ENCODE data around the gene POLR1C.

DNA sequence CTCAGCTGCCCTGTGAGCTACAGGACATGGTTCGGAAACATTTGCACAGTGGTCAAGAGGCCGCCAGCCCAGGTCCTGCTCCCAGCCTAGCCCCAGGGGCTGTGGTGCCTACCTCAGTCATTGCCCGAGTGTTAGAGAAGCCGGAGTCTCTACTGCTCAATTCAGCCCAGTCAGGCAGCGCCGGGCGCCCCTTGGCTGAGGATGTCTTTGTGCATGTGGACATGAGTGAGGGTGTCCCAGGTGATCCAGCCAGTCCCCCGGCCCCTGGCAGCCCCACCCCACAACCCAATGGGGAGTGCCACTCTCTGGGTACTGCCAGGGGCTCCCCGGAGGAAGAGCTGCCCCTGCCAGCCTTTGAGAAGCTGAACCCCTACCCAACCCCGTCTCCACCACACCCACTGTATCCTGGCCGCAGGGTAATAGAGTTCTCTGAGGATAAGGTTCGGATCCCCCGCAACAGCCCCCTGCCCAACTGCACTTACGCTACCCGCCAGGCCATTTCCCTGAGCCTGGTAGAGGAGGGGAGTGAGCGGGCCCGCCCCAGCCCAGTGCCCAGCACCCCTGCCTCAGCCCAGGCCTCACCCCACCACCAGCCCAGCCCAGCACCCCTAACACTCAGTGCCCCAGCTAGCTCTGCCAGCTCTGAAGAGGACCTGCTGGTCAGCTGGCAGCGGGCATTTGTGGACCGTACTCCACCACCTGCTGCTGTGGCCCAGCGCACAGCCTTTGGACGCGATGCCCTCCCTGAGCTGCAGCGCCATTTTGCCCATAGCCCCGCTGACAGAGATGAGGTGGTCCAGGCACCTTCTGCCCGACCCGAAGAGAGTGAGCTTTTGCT, 11.9 kb upstream of the POLR1C start:
- no peak for TF ChIP-seq POLR2AphosphoS5 (IDR thresholded peaks at IDR 0.05; ENCODE audit: low read depth, low read length)
- no peak for TF ChIP-seq TAF1 (IDR thresholded peaks at IDR 0.05; ENCODE audit: borderline replicate concordance, insufficient read depth, low read length)
- TF ChIP-seq, protein P1, sequence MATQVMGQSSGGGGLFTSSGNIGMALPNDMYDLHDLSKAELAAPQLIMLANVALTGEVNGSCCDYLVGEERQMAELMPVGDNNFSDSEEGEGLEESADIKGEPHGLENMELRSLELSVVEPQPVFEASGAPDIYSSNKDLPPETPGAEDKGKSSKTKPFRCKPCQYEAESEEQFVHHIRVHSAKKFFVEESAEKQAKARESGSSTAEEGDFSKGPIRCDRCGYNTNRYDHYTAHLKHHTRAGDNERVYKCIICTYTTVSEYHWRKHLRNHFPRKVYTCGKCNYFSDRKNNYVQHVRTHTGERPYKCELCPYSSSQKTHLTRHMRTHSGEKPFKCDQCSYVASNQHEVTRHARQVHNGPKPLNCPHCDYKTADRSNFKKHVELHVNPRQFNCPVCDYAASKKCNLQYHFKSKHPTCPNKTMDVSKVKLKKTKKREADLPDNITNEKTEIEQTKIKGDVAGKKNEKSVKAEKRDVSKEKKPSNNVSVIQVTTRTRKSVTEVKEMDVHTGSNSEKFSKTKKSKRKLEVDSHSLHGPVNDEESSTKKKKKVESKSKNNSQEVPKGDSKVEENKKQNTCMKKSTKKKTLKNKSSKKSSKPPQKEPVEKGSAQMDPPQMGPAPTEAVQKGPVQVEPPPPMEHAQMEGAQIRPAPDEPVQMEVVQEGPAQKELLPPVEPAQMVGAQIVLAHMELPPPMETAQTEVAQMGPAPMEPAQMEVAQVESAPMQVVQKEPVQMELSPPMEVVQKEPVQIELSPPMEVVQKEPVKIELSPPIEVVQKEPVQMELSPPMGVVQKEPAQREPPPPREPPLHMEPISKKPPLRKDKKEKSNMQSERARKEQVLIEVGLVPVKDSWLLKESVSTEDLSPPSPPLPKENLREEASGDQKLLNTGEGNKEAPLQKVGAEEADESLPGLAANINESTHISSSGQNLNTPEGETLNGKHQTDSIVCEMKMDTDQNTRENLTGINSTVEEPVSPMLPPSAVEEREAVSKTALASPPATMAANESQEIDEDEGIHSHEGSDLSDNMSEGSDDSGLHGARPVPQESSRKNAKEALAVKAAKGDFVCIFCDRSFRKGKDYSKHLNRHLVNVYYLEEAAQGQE (IDR thresholded peaks at IDR 0.05; ENCODE audit: insufficient read depth in 1 of 2, low read depth in 2 of 2, low read length in 2 of 2) = no peak

All from PFSK-1 (cell line).